Hematopoietic multipotent progenitor cell (in vitro differentiated cells): ENCODE measurements around the gene MAEA. TPM values are rescaled to one million over a fixed set of nuclear protein-coding genes. Genes with fewer than 3 reads are reported as not detected.
"Not testable (repeated sequence)": the region's sequence is repeated elsewhere in the genome, so short reads cannot be mapped to it uniquely, and the experiment has no call there.

ENCODE experiments used
- DNase-seq, 3 donors: peaks; one replicate each; pipeline ENCODE4 v3.0.0-alpha.2; 2011 to 2015; ENCODE audit warnings: low read depth in 2 of 3, low spot score in 2 of 3
- total RNA-seq: library from RNA; depleted of rRNA; stranded (reverse); fragments of >200 nt; gene quantifications from one replicate; pipeline ENCODE4 v1.2.3, GENCODE V29; 2012

MAEA gene
- total RNA-seq, 1 donor: 94.8 TPM

GRCh38 chr4:1333256-1333655 lies 43.6 kb downstream of the MAEA start:
- DNase-seq: no peak

- DNase-seq: not testable (repeated sequence)
Observed at GRCh38 chr4:1333851-1334578, 44.3 kb downstream of the MAEA start.

GRCh38 chr4:1334579-1334895 lies 44.8 kb downstream of the MAEA start:
- DNase-seq: no peak

- not testable (repeated sequence) for DNase-seq
Observed at GRCh38 chr4:1335193-1335883, 45.6 kb downstream of the MAEA start.

- no peak for DNase-seq
Observed at GRCh38 chr4:1336088-1336491, 46.4 kb downstream of the MAEA start.

- DNase-seq: no peak
Observed at GRCh38 chr4:1337376-1337831, 47.7 kb downstream of the MAEA start.

GRCh38 chr4:1337951-1338751 lies 48.5 kb downstream of the MAEA start:
- no peak for DNase-seq

GRCh38 chr4:1338752-1339414 lies 49.2 kb downstream of the MAEA start:
- no peak for DNase-seq

- no peak for DNase-seq
Observed at GRCh38 chr4:1339489-1339888, 49.8 kb downstream of the MAEA start.

- DNase-seq: no peak
Observed at GRCh38 chr4:1340181-1340747, 50.6 kb downstream of the MAEA start.

GRCh38 chr4:1340861-1341260 lies 51.2 kb downstream of the MAEA start:
- no peak for DNase-seq

GRCh38 chr4:1342003-1342402 lies 52.3 kb downstream of the MAEA start:
- DNase-seq: no peak

GRCh38 chr4:1344696-1345095 lies 55.0 kb downstream of the MAEA start:
- DNase-seq: no peak

GRCh38 chr4:1345903-1346780 lies 56.5 kb downstream of the MAEA start:
- peak; percentile 28 to 85 (median 58) for DNase-seq

- DNase-seq: peak; percentile 99 to 100 (median 99)
Observed at GRCh38 chr4:1346781-1347409, 57.2 kb downstream of the MAEA start, which contains the start of gene UVSSA. TSS of gene UVSSA (plus strand) at chr4:1347208. CDS start at chr4:1348092, 884 bp downstream.

- peak; percentile 17 to 84 (median 70) for DNase-seq
Observed at GRCh38 chr4:1347410-1347864, 57.7 kb downstream of the MAEA start.

- DNase-seq: no peak
Observed at GRCh38 chr4:1348014-1348513, 58.4 kb downstream of the MAEA start.

- no peak for DNase-seq
Observed at GRCh38 chr4:1348746-1349145, 59.1 kb downstream of the MAEA start.
